NCI-H1048 (cell line): Measurements from ENCODE around the gene PTGFRN.

Experiments
- DNase-seq: peaks from one replicate; lab custom pipeline; 2025; lab: John Stamatoyannopoulos, UW

Gene PTGFRN

DNA sequence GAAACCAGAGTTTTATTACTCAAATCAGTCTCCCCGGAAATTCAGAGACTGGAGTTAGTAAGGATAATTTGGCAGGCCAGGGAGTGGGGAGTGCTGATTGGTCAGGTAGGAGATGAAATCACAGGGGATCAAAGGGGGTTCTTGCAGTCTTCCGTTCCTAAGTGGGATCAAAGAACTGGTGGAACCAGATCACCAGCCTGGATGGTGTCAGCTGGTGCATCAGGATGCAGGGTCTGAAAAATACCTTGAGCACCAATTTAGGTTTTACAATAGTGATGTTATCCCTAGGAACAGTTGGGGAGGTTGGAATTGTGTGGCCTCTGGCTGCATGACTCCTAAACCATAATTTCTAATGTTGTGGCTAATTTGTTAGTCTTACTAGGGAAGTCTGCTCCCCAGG lies 90.4 kb downstream of the PTGFRN start:
- DNase-seq: no peak

DNA sequence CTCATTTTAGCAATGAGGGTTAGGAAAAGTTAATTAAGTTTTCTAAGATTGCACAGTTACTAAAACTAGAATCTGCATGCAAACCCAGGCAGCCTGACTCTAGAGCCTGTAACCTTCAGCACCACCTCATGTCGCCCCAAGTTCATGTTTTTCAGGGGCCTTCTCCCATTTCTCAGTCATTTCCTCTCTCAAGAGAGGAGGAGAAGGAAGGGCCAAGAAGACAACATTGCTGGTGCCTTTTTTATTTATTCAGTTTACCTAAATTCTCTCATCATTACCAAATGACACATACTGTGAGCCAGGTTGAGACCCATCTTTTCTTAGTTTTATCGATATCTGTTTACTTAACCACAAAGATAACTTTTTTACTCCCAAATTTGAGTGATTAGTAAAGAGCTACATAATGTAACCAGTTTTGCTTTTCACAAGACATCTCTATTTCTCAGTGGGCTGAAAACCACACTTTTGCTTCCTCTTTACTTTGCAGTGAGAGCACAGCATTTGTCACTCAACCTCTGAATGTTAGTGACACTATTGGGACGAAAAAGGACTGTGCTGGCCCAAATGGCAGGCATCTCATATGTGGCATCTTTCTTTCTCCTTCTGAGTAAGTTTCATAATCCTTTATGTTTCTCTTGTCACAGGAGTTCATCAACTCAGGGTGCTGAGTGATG lies 91.7 kb downstream of the PTGFRN start, which contains the start of gene CD101:
TSS of gene CD101 (plus strand) at position 507 of the 674 bp plus-strand sequence. CDS start at position 565, 58 bp downstream.
- no peak for DNase-seq

DNA sequence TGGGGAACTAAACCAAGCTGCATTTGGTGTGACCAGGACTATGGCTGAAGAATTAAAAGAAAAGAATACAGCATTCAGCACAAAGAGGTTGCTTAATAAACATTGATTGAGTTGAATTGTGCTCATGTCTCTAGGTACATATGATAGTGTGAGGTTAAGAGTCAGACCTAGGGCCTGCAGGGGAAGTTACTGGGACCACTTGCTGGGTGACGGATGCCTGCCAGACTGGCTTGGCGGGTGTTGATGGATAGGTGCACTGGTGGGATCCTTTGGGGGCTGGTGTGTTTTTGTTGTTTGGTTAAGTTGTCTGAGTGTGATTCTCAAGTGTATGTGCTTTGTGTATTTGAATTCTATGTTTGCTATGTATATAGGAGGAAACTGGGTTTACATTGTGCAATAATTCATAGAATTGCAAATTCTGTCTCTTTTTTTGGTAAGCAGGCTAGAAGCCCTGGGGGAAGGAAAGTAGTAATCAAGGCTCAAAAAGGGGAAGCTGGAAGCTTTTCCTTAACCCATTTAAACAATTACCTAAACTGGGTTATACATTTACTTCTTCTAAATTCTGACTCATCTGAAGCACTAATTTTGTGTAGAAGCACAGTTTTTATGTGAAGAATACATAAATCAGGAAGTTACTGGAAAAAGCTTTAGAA lies 93.6 kb downstream of the PTGFRN start:
- no peak for DNase-seq

DNA sequence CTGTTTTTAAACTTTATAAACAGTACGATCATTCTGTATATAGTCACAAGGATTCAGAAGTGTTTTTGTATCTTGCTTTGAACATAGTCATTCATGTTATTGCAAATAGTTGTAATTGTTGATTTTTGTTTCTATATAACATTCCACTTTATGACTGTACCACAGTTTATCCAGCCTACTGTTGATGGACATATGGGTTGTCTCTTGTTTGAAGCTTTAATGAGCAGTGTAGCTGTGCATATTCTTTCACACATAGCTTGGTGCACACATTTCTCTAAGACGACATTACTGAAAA lies 98.0 kb downstream of the PTGFRN start:
- no peak for DNase-seq

DNA sequence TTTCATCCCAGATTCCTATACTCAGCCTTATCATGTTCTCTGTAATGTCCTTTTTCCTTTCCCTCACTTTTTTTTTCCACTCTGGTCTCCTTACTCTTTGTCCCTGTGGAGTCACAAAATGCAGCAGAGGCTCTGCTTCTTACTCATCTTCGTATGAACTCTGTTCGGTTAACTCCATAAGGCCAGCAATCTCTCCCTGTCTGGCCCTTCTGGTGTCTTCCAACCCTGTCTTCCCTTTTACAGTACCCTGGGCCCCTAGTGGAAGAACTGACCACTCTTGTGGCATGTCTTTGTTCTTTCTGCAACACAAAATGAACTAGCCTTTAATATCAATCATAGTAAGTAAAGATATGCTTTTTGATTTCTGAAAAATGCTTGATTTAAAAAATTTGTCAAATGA lies 98.9 kb downstream of the PTGFRN start:
- no peak for DNase-seq

DNA sequence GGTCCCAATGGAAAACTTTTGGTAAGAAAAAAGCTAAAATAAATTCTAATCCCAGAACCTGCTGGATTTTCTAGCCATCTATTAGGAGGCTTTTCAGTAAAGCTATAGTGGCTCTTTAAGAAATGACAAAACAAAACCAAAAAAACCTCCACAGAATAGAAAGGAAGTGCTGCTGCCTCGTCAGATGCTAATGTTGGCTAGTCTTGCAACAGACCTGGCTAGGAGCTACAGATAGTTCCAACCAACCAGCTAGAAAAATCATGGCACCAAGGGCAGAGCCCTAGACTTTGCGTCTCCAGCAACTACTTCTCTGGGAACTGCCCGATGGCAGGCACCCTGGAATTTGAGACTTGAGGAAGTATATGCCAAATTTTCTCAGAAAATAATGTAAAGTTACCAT lies 99.4 kb downstream of the PTGFRN start:
- DNase-seq: no peak

DNA sequence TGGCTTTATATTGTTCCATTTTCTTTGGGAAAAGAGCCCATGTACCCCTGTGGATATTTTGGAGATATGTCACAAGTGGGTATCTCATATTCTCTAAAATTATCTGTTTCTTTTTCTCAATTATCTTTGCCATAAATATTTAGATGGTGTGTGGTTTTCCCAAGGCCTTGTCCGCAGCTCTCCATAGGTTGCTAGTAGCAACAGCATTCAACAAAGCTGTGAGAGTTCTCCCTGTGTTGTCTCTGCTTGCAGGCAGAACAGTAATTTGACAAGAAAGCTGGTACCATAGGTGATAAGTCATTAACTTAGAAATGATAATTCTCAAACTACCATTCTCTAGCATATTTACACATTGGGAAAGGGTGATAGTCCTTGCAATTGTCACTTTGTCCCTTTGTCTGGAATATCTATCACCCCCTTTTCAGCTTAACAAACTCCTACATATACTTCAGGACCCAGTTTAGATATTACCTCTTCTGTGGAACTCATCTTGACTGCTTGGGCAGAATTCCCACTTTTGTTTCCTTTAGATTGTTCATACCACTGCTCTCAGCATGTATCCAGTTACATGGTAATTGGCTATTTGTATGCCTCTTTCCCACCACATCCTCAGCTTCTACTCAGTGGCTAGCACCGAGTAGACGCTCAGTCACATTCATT lies 100.7 kb downstream of the PTGFRN start:
- DNase-seq: no peak

DNA sequence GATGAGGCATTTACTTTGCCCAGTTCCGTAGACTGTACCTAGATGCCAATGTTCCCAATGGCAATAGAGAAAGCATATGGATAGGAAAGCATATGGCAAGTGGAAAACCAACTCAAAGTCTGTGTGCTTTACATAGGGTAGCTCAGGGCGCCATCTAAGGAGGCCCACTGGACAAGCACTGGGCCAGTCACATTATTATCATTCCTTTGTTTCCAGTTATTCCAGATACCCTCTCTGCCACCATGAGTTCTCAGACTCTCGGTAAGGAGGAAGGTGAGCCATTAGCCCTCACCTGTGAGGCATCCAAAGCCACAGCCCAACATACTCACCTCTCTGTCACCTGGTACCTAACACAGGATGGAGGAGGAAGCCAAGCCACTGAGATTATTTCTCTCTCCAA lies 101.6 kb downstream of the PTGFRN start:
- DNase-seq: no peak

DNA sequence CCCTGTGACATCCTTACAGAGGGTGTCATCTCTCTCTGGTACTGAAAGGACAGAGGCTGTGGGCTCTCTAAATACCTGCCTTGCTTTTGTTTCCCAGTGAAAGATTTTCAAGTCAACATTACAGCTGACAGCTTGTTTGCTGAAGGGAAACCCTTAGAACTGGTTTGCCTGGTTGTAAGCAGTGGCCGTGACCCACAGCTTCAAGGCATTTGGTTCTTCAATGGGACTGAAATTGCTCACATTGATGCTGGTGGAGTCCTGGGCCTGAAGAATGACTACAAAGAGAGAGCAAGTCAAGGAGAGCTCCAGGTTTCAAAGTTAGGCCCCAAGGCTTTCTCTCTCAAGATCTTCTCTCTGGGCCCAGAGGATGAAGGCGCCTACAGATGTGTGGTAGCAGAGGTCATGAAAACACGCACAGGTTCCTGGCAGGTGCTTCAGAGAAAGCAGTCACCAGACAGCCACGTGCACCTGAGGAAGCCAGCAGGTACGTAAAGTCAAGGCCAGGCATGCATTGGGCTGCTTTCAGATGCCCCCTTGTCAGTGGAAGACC lies 103.7 kb downstream of the PTGFRN start:
- DNase-seq: no peak

DNA sequence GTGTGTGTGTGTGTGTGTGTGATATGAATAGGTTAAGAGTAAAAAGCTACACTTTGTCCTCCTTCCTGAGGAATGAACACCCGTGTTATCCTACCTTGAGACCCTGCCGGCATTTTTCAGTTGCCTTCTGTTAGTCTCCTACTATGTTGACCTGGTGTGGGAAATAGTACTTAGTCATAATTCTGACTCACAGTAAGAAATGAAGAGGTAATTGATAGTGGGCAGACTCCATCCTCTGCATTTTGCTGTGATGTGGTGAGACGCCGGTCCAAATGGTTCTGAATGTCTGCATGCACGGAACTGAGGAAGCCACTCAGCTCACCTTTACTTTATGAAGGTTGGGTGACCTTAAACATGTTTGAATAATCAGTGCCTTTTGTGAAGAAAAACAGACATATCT lies 104.5 kb downstream of the PTGFRN start:
- DNase-seq: no peak

DNA sequence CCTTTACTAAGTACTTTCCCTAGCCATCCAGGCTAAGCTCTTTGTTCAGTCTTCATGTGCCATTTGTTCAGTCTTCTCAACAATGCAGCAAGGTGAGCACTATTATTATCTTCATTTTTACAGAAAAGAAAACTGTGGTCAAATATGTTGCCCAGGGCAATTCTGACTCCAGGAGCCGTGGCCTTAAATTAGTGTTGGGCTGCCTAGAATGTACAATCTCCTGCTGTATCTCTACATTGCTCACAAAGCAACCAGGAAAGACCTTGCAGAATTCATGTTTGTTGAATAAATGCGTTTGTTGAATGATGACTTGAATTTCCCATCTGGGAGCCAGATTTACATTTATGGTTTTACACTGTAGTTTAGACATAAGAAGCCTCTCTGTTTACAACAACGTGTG lies 106.0 kb downstream of the PTGFRN start:
- no peak for DNase-seq

DNA sequence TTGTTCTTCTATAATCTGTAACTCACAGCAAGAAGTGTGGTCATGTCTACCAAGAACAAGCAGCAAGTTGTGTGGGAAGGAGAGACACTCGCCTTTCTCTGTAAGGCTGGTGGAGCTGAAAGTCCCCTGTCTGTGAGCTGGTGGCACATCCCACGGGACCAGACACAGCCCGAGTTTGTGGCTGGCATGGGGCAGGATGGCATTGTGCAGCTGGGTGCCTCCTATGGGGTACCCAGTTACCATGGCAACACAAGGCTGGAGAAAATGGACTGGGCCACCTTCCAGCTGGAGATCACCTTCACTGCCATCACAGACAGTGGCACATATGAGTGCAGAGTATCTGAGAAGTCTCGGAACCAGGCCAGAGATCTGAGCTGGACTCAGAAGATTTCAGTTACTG lies 107.3 kb downstream of the PTGFRN start:
- no peak for DNase-seq

DNA sequence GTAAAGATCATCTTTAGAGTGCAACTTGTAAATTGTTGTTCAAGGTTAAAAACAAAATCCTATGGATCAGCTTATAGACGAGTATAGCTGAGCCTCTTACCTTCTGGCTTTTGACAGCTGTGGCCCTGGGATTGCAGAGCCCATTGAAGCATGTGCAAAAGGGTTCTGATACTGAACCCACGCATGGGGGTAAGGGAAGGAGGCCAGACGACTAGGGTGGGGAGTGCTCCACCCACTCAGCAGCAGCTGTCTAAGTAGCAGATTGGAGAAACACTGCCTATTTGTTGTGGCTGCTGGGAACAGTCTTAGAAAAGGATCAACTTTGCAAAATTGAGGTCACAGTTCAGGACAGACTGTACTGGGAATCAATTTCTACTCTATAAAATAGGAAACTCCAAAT lies 107.9 kb downstream of the PTGFRN start:
- no peak for DNase-seq

DNA sequence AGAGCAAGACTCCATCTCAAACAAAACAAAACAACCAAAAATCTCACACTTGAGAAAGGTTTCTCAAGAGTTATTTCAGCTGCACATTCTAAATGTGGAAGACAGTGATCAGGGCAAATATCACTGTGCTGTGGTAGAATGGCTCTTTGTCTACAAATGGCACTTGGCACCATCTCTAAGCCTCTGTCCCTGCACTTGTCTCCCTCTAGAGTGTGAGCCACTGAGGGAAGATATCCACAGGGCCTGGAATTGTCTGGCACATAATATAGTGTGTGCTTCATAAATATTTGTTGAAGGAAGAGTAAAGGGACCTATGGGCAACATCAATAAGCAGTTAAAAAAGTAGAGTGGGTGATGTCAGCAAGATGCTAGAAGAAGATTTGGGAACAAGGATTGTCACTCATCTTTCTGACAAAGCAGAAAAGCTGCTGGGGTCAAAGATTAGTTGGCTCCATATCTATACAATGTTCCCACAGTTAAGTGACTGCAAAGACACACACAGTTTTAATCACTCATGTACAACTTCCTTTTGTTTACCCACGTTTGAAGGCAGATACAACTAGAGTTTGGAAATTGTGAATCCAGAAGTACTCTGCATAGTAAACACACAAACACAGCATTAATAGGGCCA lies 110.9 kb downstream of the PTGFRN start:
- DNase-seq: no peak

DNA sequence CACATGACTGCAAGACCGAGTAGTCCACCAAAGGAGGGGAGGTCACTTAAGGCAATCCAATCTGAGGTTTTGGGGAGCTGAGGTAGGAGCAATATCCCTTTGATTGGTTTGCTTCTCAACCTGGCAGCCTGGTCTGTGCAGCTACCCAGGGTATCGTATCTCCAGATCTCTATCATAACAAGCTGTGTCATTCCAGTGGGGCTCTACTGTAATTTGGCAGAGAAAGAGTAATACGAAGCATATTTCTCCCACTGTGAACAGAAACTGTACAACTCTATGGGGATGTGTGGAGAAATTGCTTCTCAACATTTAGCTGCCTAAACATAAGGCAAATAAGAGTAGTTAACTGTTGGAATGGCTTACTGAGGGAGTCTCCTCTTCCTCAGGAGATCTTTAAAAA lies 112.4 kb downstream of the PTGFRN start:
- DNase-seq: no peak

DNA sequence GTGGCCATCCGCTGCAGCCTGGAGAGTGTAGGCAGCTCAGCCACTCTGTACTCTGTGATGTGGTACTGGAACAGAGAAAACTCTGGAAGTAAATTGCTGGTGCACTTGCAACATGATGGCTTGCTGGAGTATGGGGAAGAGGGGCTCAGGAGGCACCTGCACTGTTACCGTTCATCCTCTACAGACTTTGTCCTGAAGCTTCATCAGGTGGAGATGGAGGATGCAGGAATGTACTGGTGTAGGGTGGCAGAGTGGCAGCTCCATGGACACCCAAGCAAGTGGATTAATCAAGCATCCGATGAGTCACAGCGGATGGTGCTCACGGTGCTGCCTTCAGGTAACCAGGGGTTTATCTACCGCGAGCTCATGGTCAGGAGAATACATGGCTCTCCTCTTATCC lies 115.9 kb downstream of the PTGFRN start:
- DNase-seq: no peak

DNA sequence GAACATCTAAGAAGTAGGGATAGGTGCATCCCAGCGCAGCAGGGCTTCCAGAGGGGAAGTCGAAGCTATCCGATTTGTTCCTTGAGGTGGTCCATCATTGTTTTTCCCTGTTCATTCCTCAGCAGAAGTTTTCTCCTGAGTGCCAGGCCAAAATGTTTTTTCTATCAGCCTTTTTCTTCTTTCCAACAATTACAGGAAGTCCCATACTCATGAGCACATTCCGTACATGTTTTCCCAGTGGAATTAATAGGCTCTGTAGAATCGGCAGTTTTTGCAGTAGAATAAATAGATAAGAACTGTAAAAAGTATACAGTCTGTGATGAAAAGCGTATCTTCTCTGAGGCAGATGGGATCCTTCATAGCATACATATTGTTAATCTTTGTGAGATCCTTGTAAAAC lies 116.6 kb downstream of the PTGFRN start:
- DNase-seq: no peak

DNA sequence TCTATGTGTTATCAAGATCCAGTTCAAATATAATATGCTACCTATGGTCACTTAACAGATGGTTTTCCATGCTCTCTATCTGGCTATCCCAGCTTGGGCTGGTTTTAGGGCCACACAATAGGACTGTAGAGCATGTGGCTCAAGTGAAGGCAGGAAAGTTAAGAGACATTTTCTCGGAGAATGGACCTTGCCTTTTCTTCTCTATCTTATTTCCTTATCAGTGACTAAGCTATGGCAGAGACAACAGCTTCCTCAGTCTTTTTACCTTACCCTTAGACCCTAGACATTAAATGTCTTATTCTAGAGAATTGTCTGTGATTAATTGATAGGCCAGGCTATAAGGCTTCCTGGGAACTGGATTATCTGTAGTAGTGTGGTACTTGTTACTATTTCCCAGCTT lies 120.0 kb downstream of the PTGFRN start:
- DNase-seq: no peak

DNA sequence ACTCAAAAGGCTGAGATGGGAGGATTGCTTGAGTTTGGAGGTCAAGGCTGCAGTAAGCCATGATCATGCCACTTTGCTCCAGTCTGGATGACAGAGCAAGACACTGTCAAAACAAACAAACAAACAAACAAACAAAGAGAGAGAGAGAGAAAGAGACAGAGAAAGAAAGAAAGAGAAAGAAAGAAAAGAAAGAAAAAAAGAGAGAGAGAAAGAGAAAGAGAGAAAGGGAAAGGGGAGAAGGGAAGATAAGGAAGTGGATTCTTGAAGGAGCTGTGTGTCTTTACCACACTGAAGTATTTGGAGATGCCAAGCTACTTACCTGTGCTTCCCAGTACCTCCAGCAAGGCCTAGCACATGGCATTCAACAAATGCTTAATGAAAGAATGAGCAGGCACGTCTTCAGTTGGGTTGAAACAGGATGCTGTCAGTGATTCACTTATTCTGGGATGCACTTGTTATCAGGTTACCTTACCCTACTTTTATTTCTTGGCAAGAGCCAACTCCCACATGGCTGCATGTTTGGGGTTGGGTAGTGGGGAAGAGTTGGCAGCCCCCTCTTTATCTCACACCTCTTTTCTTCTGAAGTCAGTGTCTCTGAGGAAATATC lies 120.7 kb downstream of the PTGFRN start:
- no peak for DNase-seq

DNA sequence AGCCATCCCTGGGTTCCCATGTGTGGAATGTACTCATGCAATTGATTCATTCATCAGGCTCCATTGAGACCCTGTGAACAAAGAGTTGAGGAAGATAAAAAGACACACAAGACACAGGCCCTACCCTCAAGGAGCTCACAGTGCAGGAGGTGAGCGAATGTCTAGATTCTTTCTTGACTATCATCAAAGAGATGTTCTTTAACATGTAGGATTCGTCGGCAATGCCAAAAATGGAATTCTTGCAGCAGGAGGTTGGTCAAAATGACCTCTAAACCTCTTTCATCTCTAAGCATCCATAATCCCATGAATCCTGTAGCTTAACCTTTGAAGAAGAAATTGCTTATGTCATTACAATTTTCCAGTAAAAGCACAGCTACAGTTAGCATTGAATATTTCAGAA lies 122.5 kb downstream of the PTGFRN start:
- DNase-seq: no peak

DNA sequence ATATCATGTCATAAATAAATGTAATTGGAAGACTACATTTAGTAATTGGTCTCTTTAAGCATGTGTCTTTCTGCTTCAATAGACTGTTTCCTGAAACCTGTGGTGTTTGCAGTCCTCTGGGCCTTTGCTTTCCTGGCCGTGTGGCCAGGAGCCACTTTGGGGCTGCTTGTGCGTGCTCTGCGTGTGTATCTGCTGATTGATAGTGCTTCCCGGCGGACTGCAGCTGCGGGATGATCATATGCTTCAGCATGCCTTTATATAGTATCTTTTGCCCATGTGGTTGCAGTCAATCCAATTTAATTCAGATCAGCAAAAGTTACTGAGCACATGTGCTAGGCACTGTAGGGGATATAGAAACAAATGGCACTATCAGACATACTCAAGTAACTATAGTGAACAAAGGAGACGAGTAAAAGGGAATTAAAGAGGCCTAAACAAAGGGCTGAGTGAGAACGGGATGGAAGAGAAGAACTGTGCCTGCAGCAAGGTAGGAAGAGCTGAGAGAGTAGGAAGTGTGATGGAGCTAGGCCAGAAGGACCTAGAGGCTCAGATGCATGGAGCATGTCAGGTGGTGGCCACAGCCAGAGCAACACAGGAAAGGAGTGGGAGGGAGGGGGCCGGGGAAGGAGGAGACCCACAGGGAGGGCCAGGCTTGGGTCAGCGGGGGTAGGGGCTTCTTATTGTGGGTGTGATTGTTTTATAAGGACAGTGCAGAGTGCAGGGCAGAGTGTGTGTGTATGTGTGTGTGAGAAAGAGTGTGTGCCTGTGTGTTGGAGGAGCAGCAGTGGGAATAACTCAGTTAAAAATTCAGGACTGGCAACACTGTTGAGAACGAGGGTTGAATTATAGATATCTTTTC lies 123.2 kb downstream of the PTGFRN start:
- no peak for DNase-seq

DNA sequence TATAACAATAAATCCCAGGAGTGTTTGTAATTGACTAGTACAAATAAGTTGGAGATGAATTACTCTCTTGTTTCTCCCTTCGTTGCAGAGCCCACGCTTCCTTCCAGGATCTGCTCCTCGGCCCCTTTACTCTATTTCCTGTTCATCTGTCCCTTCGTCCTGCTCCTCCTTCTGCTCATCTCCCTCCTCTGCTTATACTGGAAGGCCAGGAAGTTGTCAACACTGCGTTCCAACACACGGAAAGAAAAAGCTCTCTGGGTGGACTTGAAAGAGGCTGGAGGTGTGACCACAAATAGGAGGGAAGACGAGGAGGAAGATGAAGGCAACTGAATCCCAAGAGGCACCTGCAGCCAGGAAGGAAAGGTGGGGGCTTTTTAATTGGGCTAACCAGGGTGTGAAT lies 124.1 kb downstream of the PTGFRN start:
- DNase-seq: no peak
